H1 (cell line): ENCODE measurements around the gene PDIA2. TPM values are rescaled to one million over a fixed set of nuclear protein-coding genes. Genes with fewer than 3 reads are reported as not detected.

Source experiments
- CTCF ChIA-PET: fragments of 300-600 bp; sonication (Branson Sonifier 250); formaldehyde crosslinking; loops from one replicate; lab custom pipeline; 2021; ENCODE audit not compliant: partially characterized antibody; lab: Charles Lee
- POLR2A ChIA-PET: fragments of 300-600 bp; sonication (Branson Sonifier 250); formaldehyde crosslinking; loops from one replicate; lab custom pipeline; 2021; ENCODE audit warnings: inconsistent platforms; ENCODE audit not compliant: partially characterized antibody; lab: Charles Lee
- DNase-seq, 2 experiments: peaks; one replicate each; pipeline versions ENCODE4 v3.0.0 to v3.0.0-alpha.2; 2010 to 2022; ENCODE audit warnings: low spot score in 2 of 2, low read depth in 1 of 2, mixed read lengths in 1 of 2
- FAIRE-seq: peaks from 2 replicates; lab custom pipeline; 2011; peaks lifted over from hg19 to GRCh38; lab: Jason Lieb, UNC
- H2AFZ ChIP-seq: 2 replicates; pipeline ENCODE4 v1.8.1; 2012; ENCODE audit warnings: low read length, inconsistent platforms
- H2AK5ac ChIP-seq: 2 replicates; pipeline ENCODE4 v1.6.1; 2013; ENCODE audit warnings: low read depth, low read length
- H2BK120ac ChIP-seq: replicated peaks from 2 replicates; pipeline ENCODE3; 2013; ENCODE audit warnings: low read depth, low read length, inconsistent platforms
- H2BK12ac ChIP-seq: 2 replicates; pipeline ENCODE4 v1.6.1; 2013; ENCODE audit warnings: low read depth, low read length
- H2BK15ac ChIP-seq: 2 replicates; pipeline ENCODE4 v1.6.1; 2013; ENCODE audit warnings: low read length
- H2BK20ac ChIP-seq: 2 replicates; pipeline ENCODE4 v1.6.1; 2013; ENCODE audit warnings: low read length
- H2BK5ac ChIP-seq: 2 replicates; pipeline ENCODE4 v1.6.1; 2013; ENCODE audit warnings: low read depth, low read length
- H3K14ac ChIP-seq: 2 replicates; pipeline ENCODE4 v1.6.1; 2013; ENCODE audit warnings: inconsistent platforms; ENCODE audit not compliant: insufficient read length
- H3K18ac ChIP-seq: 2 replicates; pipeline ENCODE4 v1.6.1; 2013; ENCODE audit warnings: low read length; ENCODE audit errors: extremely low read depth
- H3K23ac ChIP-seq: 2 replicates; pipeline ENCODE4 v1.6.1; 2013; ENCODE audit warnings: inconsistent platforms; ENCODE audit not compliant: insufficient read length
- H3K23me2 ChIP-seq: 2 replicates; pipeline ENCODE4 v1.6.1; 2013; ENCODE audit warnings: low read depth, low read length
- H3K27ac ChIP-seq: 2 replicates; pipeline ENCODE4 v1.6.1; 2011; ENCODE audit warnings: low read depth, low read length, inconsistent platforms
- H3K27me3 ChIP-seq, 4 experiments: replicated peaks in 1 of 4; 1 replicate in 1 of 4; 2 replicates in 3 of 4; pipeline versions ENCODE4 v1.6.1 to v1.8.1; 2011 to 2013; ENCODE audit warnings: low read length in 3 of 4, mild to moderate bottlenecking in 3 of 4, inconsistent platforms in 2 of 4, mixed read lengths in 2 of 4, moderate library complexity in 1 of 4; ENCODE audit not compliant: control insufficient read depth in 3 of 4, insufficient read depth in 3 of 4; ENCODE audit errors: extremely low read depth in 1 of 4
- H3K36me3 ChIP-seq, 4 experiments: 2 replicates each; pipeline versions ENCODE4 v1.6.1 to v1.8.1; 2011 to 2013; ENCODE audit warnings: mild to moderate bottlenecking in 4 of 4, low read length in 3 of 4, moderate library complexity in 2 of 4, control low read depth in 1 of 4, inconsistent platforms in 1 of 4; ENCODE audit not compliant: insufficient read depth in 4 of 4, control insufficient read depth in 2 of 4
- H3K4ac ChIP-seq: replicated peaks from 2 replicates; pipeline ENCODE3; 2013; ENCODE audit warnings: low read length, low read depth, mixed read lengths, inconsistent platforms; ENCODE audit not compliant: insufficient read length
- H3K4me1 ChIP-seq, 4 experiments: replicated peaks in 1 of 4; 1 replicate in 1 of 4; 2 replicates in 3 of 4; pipeline versions ENCODE4 v1.6.1 to v1.8.1; 2011 to 2013; ENCODE audit warnings: low read length in 3 of 4, inconsistent platforms in 2 of 4, mixed read lengths in 1 of 4; ENCODE audit not compliant: insufficient read depth in 4 of 4, control insufficient read depth in 3 of 4
- H3K4me2 ChIP-seq, 2 experiments: 2 replicates each; pipeline versions ENCODE4 v1.6.1 to v1.8.1; 2011 to 2013; ENCODE audit warnings: low read depth in 2 of 2, low read length in 2 of 2, control low read depth in 1 of 2, inconsistent platforms in 1 of 2, mild to moderate bottlenecking in 1 of 2; ENCODE audit not compliant: insufficient read depth in 1 of 2
- H3K4me3 ChIP-seq, 4 experiments: fragments of 200-600, 300-600 bp in 1 of 4; sonication (generic), shearing (Covaris generic), sonication (Bioruptor Twin) in 1 of 4; 2 replicates each; pipeline versions ENCODE4 v1.5.1 to v1.8.1; 2011 to 2016; ENCODE audit warnings: low read length in 4 of 4, low read depth in 3 of 4, control low read depth in 2 of 4, inconsistent platforms in 2 of 4, mild to moderate bottlenecking in 2 of 4, mixed read lengths in 1 of 4, moderate library complexity in 1 of 4; ENCODE audit not compliant: insufficient read depth in 2 of 4; ENCODE audit errors: extremely low read depth in 1 of 4
- H3K56ac ChIP-seq: replicated peaks from 2 replicates; pipeline ENCODE3; 2013; ENCODE audit warnings: low read depth, mild to moderate bottlenecking, mixed read lengths, low read length, inconsistent platforms; ENCODE audit not compliant: insufficient read length
- H3K79me1 ChIP-seq: 2 replicates; pipeline ENCODE4 v1.6.1; 2013; ENCODE audit warnings: low read depth, low read length, control low read depth
- H3K79me2 ChIP-seq, 2 experiments: 2 replicates each; pipeline versions ENCODE4 v1.6.1 to v1.8.1; 2012 to 2013; ENCODE audit warnings: low read length in 2 of 2, mild to moderate bottlenecking in 2 of 2, inconsistent platforms in 1 of 2; ENCODE audit not compliant: insufficient read depth in 2 of 2, control insufficient read depth in 1 of 2
- H3K9ac ChIP-seq, 4 experiments: replicated peaks in 1 of 4; 1 replicate in 1 of 4; 2 replicates in 3 of 4; pipeline versions ENCODE4 v1.6.1 to v1.8.1; 2011 to 2013; ENCODE audit warnings: low read depth in 3 of 4, low read length in 3 of 4, control low read depth in 2 of 4, mild to moderate bottlenecking in 2 of 4, moderate library complexity in 2 of 4, inconsistent platforms in 1 of 4; ENCODE audit errors: extremely low read depth in 1 of 4
- H3K9me3 ChIP-seq, 2 experiments: 2 replicates each; pipeline versions ENCODE4 v1.6.1 to v1.8.1; 2012 to 2013; ENCODE audit warnings: mild to moderate bottlenecking in 2 of 2, moderate library complexity in 2 of 2, control low read depth in 1 of 2, inconsistent platforms in 1 of 2, low read depth in 1 of 2, low read length in 1 of 2, mixed read lengths in 1 of 2; ENCODE audit not compliant: insufficient read depth in 2 of 2
- H4K20me1 ChIP-seq, 2 experiments: replicated peaks in 1 of 2; 2 replicates each; pipeline versions ENCODE3 to v1.8.1; 2011 to 2013; ENCODE audit warnings: inconsistent platforms in 2 of 2, low read length in 2 of 2, mild to moderate bottlenecking in 1 of 2; ENCODE audit not compliant: insufficient read depth in 2 of 2, control insufficient read depth in 1 of 2
- H4K5ac ChIP-seq: 2 replicates; pipeline ENCODE4 v1.6.1; 2013; ENCODE audit warnings: low read length, low read depth, mixed read lengths, inconsistent platforms; ENCODE audit not compliant: insufficient read length
- H4K8ac ChIP-seq: 2 replicates; pipeline ENCODE4 v1.8.0; 2013; ENCODE audit warnings: mild to moderate bottlenecking, moderate library complexity, low read length, inconsistent platforms; ENCODE audit not compliant: insufficient read depth; ENCODE audit errors: extremely low read depth
- H4K91ac ChIP-seq: replicated peaks from 2 replicates; pipeline ENCODE3; 2013; ENCODE audit warnings: low read length, mixed read lengths, inconsistent platforms; ENCODE audit not compliant: insufficient read length
- BCL11A ChIP-seq, 2 experiments: IDR thresholded peaks; one replicate each; pipeline ENCODE4 v1.6.1; 2011; ENCODE audit warnings: low read depth in 2 of 2, low read length in 2 of 2, mild to moderate bottlenecking in 2 of 2
- BRCA1 ChIP-seq: IDR thresholded peaks from 2 replicates; pipeline ENCODE4 v1.6.1; 2012; ENCODE audit warnings: low read depth, low read length, improper control_type of control experiment
- CREB1 ChIP-seq: IDR thresholded peaks from 2 replicates; pipeline ENCODE4 v1.6.1; 2012; ENCODE audit warnings: inconsistent platforms
- HDAC6 ChIP-seq: IDR thresholded peaks from one replicate; pipeline ENCODE4 v1.7.1; 2012; ENCODE audit warnings: low read depth, mild to moderate bottlenecking, inconsistent platforms, low read length, moderate library complexity
- KDM4A ChIP-seq: IDR thresholded peaks from one replicate; pipeline ENCODE4 v1.7.1; 2012; ENCODE audit warnings: low read depth, mild to moderate bottlenecking, moderate library complexity, low read length, inconsistent platforms; ENCODE audit not compliant: severe bottlenecking
- KDM5A ChIP-seq: fragments of 200-600 bp; IDR thresholded peaks from 2 replicates; pipeline ENCODE4 v1.7.1; 2012; ENCODE audit warnings: mild to moderate bottlenecking, low read length, inconsistent platforms, mixed read lengths
- NANOG ChIP-seq: IDR thresholded peaks from 2 replicates; pipeline ENCODE4 v1.6.1; 2011; ENCODE audit warnings: low read length, low read depth, mild to moderate bottlenecking, inconsistent platforms; ENCODE audit not compliant: insufficient read depth, poor library complexity, severe bottlenecking
- NRF1 ChIP-seq: IDR thresholded peaks from 2 replicates; pipeline ENCODE4 v1.6.1; 2011; ENCODE audit warnings: mild to moderate bottlenecking, low read depth, low read length, improper control_type of control experiment
- POLR2A ChIP-seq, 2 experiments: IDR thresholded peaks; 1 replicate in 1 of 2; 2 replicates in 1 of 2; pipeline ENCODE4 v1.6.1; 2011; ENCODE audit warnings: low read depth in 2 of 2, low read length in 2 of 2, mild to moderate bottlenecking in 2 of 2; ENCODE audit errors: control extremely low read depth in 1 of 2
- POLR2AphosphoS5 ChIP-seq: IDR thresholded peaks from 2 replicates; pipeline ENCODE4 v1.6.1; 2011; ENCODE audit warnings: low read depth, low read length
- RXRA ChIP-seq: IDR thresholded peaks from 2 replicates; pipeline ENCODE4 v1.6.1; 2011; ENCODE audit warnings: low read depth, mild to moderate bottlenecking, low read length, moderate library complexity; ENCODE audit not compliant: insufficient read depth
- SP4 ChIP-seq: IDR thresholded peaks from 2 replicates; pipeline ENCODE4 v1.6.1; 2012; ENCODE audit warnings: low read length, inconsistent platforms
- TAF1 ChIP-seq: IDR thresholded peaks from 2 replicates; pipeline ENCODE4 v1.6.1; 2011; ENCODE audit warnings: mild to moderate bottlenecking, low read depth, low read length
- TAF7 ChIP-seq: optimal IDR thresholded peaks from 2 replicates; pipeline ENCODE3; 2011; ENCODE audit warnings: low read depth, mild to moderate bottlenecking, inconsistent platforms, low read length, moderate library complexity, borderline replicate concordance
- TBP ChIP-seq: IDR thresholded peaks from 2 replicates; pipeline ENCODE4 v1.6.1; 2011; ENCODE audit warnings: low read depth, low read length, improper control_type of control experiment
- TEAD4 ChIP-seq: IDR thresholded peaks from 2 replicates; pipeline ENCODE4 v1.6.1; 2012; ENCODE audit warnings: low read depth, low read length, inconsistent platforms, mixed read lengths
- YY1 ChIP-seq: IDR thresholded peaks from 2 replicates; pipeline ENCODE4 v1.6.1; 2011; ENCODE audit warnings: low read depth, mild to moderate bottlenecking, low read length
- WGBS, 2 experiments: shearing (Covaris generic) in 1 of 2; methylation state at CpG; one replicate each; pipeline versions ENCODE4 v1.1.6 to v1.1.7; 2013 to 2015; ENCODE audit warnings: low lambda C conversion rate in 2 of 2, mixed read lengths in 2 of 2, inconsistent platforms in 1 of 2, low coverage in 1 of 2, missing lambda C conversion rate in 1 of 2; ENCODE audit not compliant: insufficient replicate concordance in 2 of 2, insufficient coverage in 1 of 2, insufficient read length in 1 of 2; ENCODE audit errors: extremely low coverage in 1 of 2, missing lambda C conversion rate in 1 of 2; 5-methylcytosine and 5-hydroxymethylcytosine counted together
- polyA plus RNA-seq, 7 experiments: library from polyadenylated mRNA; depleted of rRNA in 3 of 7; stranded (reverse) in 5 of 7; unstranded in 2 of 7; fragments of >200 nt in 5 of 7; fragments of 200-250 nt in 2 of 7; gene quantifications; 1 replicate in 5 of 7; 2 replicates in 1 of 7; 4 replicates in 1 of 7; pipeline versions ENCODE4 v1.2.1 to v1.2.3, GENCODE V29; 2011 to 2013; ENCODE audit warnings: missing spikeins in 2 of 7, mixed read lengths in 2 of 7
- total RNA-seq: library from RNA; stranded (reverse); fragmentation: NEBNext Ultra II Directional; extraction: Animal tissue kit (Norgen Biotek cat#: 25700); gene quantifications from 2 replicates; pipeline ENCODE4 v1.2.1, GENCODE V29; 2021

Gene PDIA2
- total and polyA plus RNA-seq, 2 of the 8 experiments (the other 6 are each of a cell fraction or from before 2014, with no cell fraction given), result 0.34 to 0.50 TPM

DNA sequence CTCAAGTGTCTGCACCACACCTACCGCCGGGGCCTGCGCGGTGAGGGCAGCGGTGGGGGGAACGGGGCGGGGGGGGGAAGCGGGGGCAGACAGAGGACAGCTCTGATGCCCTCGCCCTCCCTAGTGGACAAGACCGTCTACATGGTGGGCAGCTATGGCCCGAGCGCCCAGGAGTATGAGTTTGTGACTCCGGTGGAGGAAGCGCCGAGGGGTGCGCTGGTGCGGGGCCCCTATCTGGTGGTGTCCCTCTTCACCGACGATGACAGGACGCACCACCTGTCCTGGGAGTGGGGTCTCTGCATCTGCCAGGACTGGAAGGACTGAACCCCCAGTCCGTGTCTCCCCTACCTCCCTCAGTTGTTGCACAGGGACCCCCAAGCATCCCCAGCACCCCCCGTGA is 473 bp upstream of the PDIA2 start:
- Histone ChIP-seq H3K4me1 (peaks cover 0 to 3% (median 0%) of the 10 kb centered on the region in 4 experiments; a peak in 3 of 7 replicates), H2AFZ (no peak overlapping the region), H3K9me3 (peaks cover 0 to 5% of the 10 kb centered on the region in 2 experiments; a peak in 1 of 4 replicates), H2BK15ac (no peak overlapping the region), H2AK5ac (no peak overlapping the region), H3K79me2 (no peaks in the 10 kb centered on the region), H4K91ac (no peak overlapping the region), H3K14ac (no peak overlapping the region), H4K8ac (no peak overlapping the region), H3K56ac (no peak overlapping the region), H3K4me3 (no peak overlapping the region), H2BK20ac (no peak overlapping the region), H3K36me3 (peaks cover 0 to 4% (median 2%) of the 10 kb centered on the region in 4 experiments; a peak in 3 of 8 replicates), H3K18ac (no peak overlapping the region), H3K4me2 (no peak overlapping the region), H4K20me1 (no peaks in the 10 kb centered on the region), H3K9ac (no peak overlapping the region), H3K23me2 (peaks cover 6% of the 10 kb centered on the region; the same call in 1 of the 2 replicates), H2BK5ac (no peak overlapping the region), H3K23ac (no peak overlapping the region), H2BK12ac (no peak overlapping the region), H4K5ac (no peak overlapping the region), H3K4ac (no peak overlapping the region), H3K79me1 (no peaks in the 10 kb centered on the region), H2BK120ac (no peak overlapping the region), H3K27ac (no peak overlapping the region), H3K27me3 (peaks cover 10 to 27% (median 22%) of the 10 kb centered on the region in 4 experiments)
- DNase-seq (no peak), FAIRE-seq (no peak)
- CTCF ChIA-PET, result no interaction called here
- 91% methylated on average over 11 of the region's 22 CpGs; no CpG with 5 or more reads in 1 of the 2 experiments for WGBS, 2 experiments
- POLR2A ChIA-PET, result interaction anchor here (0.6 to 3.3 kb wide), 2 partner anchors 14 to 44 kb away, joined by 3 to 13 read pairs; no protein-coding TSS in a partner anchor
- TF ChIP-seq NANOG, result no peak
- no peak for TF ChIP-seq KDM5A
- no peak for TF ChIP-seq TAF1
- TF ChIP-seq SP4, result no peak
- TF ChIP-seq BRCA1, result no peak
- no peak for TF ChIP-seq YY1
- TF ChIP-seq CREB1, result no peak
- no peak for TF ChIP-seq NRF1
- TF ChIP-seq RXRA, result no peak
- no peak for TF ChIP-seq TEAD4
- no peak for TF ChIP-seq TBP
- no peak for TF ChIP-seq BCL11A (IDR thresholded peaks at IDR 0.05; ENCODE audit: low read depth in 2 of 2, low read length in 2 of 2)
- TF ChIP-seq POLR2A (IDR thresholded peaks at IDR 0.05; ENCODE audit: control extremely low read depth in 1 of 2, low read depth in 2 of 2, low read length in 2 of 2), result no peak
- TF ChIP-seq POLR2AphosphoS5, result no peak
- no peak for TF ChIP-seq TAF7
- no peak for TF ChIP-seq HDAC6
- no peak for TF ChIP-seq KDM4A
